NOMO-1 treated with DMSO at 0.1 percent for 48 hours (cell line): ENCODE data around the gene BAIAP2.
"Not testable (repeated sequence)": the region's sequence is repeated elsewhere in the genome, so short reads cannot be mapped to it uniquely, and the experiment has no call there.

Experiments
- DNase-seq: peaks from one replicate; lab custom pipeline; 2025; ENCODE audit not compliant: unreplicated experiment; lab: John Stamatoyannopoulos, UW

Gene BAIAP2

GRCh38 chr17:81135505-81136278 is 100.7 kb downstream of the BAIAP2 start:
- DNase-seq, result no peak

- DNase-seq, result no peak
These were observed 101.4 kb downstream of the BAIAP2 start for GRCh38 chr17:81136366-81136765.

- no peak for DNase-seq
These were observed 102.3 kb downstream of the BAIAP2 start for GRCh38 chr17:81137248-81137647.

GRCh38 chr17:81138083-81138482 is 103.1 kb downstream of the BAIAP2 start:
- no peak for DNase-seq

- DNase-seq, result no peak
These were observed 103.5 kb downstream of the BAIAP2 start for GRCh38 chr17:81138500-81138899.

- no peak for DNase-seq
These were observed 104.5 kb downstream of the BAIAP2 start for GRCh38 chr17:81139428-81139827.

GRCh38 chr17:81140018-81140417 is 105.1 kb downstream of the BAIAP2 start:
- DNase-seq, result no peak

- DNase-seq, result no peak
These were observed 105.7 kb downstream of the BAIAP2 start for GRCh38 chr17:81140695-81141094.

- peak; percentile 45 for DNase-seq
These were observed 107.6 kb downstream of the BAIAP2 start for GRCh38 chr17:81142301-81143199.

- no peak for DNase-seq
These were observed 108.2 kb downstream of the BAIAP2 start for GRCh38 chr17:81143200-81143527.

GRCh38 chr17:81143717-81144422 is 108.9 kb downstream of the BAIAP2 start:
- no peak for DNase-seq

- DNase-seq, result no peak
These were observed 109.5 kb downstream of the BAIAP2 start for GRCh38 chr17:81144423-81144781.

GRCh38 chr17:81146208-81146607 is 111.3 kb downstream of the BAIAP2 start:
- DNase-seq, result not testable (repeated sequence)

GRCh38 chr17:81147701-81148100 is 112.8 kb downstream of the BAIAP2 start:
- no peak for DNase-seq

- no peak for DNase-seq
These were observed 113.6 kb downstream of the BAIAP2 start for GRCh38 chr17:81148571-81148970.

- peak; percentile 8 for DNase-seq
These were observed 114.1 kb downstream of the BAIAP2 start for GRCh38 chr17:81148986-81149533.

GRCh38 chr17:81150377-81151077 is 115.6 kb downstream of the BAIAP2 start:
- DNase-seq, result peak; percentile 57

- DNase-seq, result no peak
These were observed 116.3 kb downstream of the BAIAP2 start for GRCh38 chr17:81151278-81151677.

- DNase-seq, result no peak
These were observed 117.4 kb downstream of the BAIAP2 start for GRCh38 chr17:81152288-81152828.

- peak; percentile 75 for DNase-seq
These were observed 118.4 kb downstream of the BAIAP2 start for GRCh38 chr17:81153340-81153803.
